ENCODE measurements around the gene SLC23A2. TPM values are rescaled to one million over a fixed set of nuclear protein-coding genes. Genes with fewer than 3 reads are reported as not detected.

SLC23A2 gene
- total RNA-seq, 1 experiment from 2014 or later = 16.3 TPM

DNA sequence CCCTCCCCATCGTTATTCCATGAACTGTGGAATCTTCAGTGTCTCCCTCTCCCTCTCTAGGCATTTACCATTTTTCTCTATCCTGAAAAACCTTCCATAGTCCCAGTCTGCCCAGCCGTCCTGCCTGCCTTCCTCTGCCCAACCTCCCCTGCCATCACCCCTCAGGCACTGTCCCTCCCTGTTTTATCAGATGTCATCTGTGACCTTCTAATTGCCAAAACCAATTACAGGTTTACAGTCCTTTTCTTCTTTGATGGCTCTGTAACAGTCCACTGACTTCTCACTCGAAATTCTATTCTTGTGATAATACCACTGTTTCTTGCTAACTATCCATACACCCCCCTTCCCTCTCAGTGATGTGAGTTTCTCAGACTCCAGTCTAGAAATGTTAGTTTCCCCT is 2.3 kb upstream of the SLC23A2 start:
- no peak for DNase-seq (ENCODE audit: low read depth, low spot score)
- no peak overlapping the region for H3K9ac ChIP-seq (ENCODE audit: low read length)
- intact Hi-C loops (cut with micrococcal nuclease) = no loop called here
- ChIA-PET RAD21 (ENCODE audit: low non-redundant PET in 1 of 2, low total read pairs in 2 of 2, uncharacterized antibody in 2 of 2, unreplicated experiment in 2 of 2) (no interaction called here), POLR2A (no interaction called here), CTCF (no interaction called here)
- H3K4me2 ChIP-seq (ENCODE audit: low read length) = no peak overlapping the region
- TF ChIP-seq ZNF274 (IDR thresholded peaks at IDR 0.05; ENCODE audit: low read depth, low read length) = no peak
- TF ChIP-seq SP1 (IDR thresholded peaks at IDR 0.05; ENCODE audit: low read depth) = no peak
- no peak for TF ChIP-seq EZH2phosphoT487 (IDR thresholded peaks at IDR 0.05; ENCODE audit: borderline replicate concordance)
- no peak for TF ChIP-seq SRF (IDR thresholded peaks at IDR 0.05; ENCODE audit: low read depth)
- TF ChIP-seq RAD21 (IDR thresholded peaks at IDR 0.05; ENCODE audit: low read depth) = no peak
- TF ChIP-seq EGR1 (IDR thresholded peaks at IDR 0.05; ENCODE audit: low read depth) = no peak
- TF ChIP-seq, protein P1, sequence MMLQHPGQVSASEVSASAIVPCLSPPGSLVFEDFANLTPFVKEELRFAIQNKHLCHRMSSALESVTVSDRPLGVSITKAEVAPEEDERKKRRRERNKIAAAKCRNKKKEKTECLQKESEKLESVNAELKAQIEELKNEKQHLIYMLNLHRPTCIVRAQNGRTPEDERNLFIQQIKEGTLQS (IDR thresholded peaks at IDR 0.05) = no peak
- no peak for TF ChIP-seq JUND (IDR thresholded peaks at IDR 0.05)
- no peak for TF ChIP-seq ZFX (IDR thresholded peaks at IDR 0.05)
- TF ChIP-seq FOSL1 (IDR thresholded peaks at IDR 0.05; ENCODE audit: low read depth) = no peak
- BruUV-seq (replicated peaks) = no TSS peak
- no peak overlapping the region for H3K27ac ChIP-seq (ENCODE audit: low read depth, low read length)
- no peak for ATAC-seq
- no peaks in the 10 kb centered on the region for H3K9me2 ChIP-seq (ENCODE audit: insufficient read depth)
- H2AFZ ChIP-seq (ENCODE audit: low read depth, low read length, poor library complexity, severe bottlenecking) = no peak overlapping the region
- H3K36me3 ChIP-seq (ENCODE audit: control insufficient read depth in 1 of 2, insufficient read depth in 2 of 2, low read length in 2 of 2) = no peaks in the 10 kb centered on the region
- no peaks in the 10 kb centered on the region for H4K20me1 ChIP-seq (ENCODE audit: insufficient read depth)
- no peak overlapping the region for H3K4me3 ChIP-seq (replicated peaks in 1 of 2; ENCODE audit: low read depth in 1 of 2, low read length in 2 of 2)
- H3K27me3 ChIP-seq (ENCODE audit: insufficient read depth, low read length) = no peaks in the 10 kb centered on the region
- H3K79me2 ChIP-seq (ENCODE audit: insufficient read depth, low read length) = peaks cover 23% of the 10 kb centered on the region
- H3K9me3 ChIP-seq (ENCODE audit: control insufficient read depth in 1 of 2, insufficient read depth in 1 of 2, low read depth in 1 of 2, low read length in 2 of 2) = no peaks in the 10 kb centered on the region
- peaks cover 11 to 24% of the 10 kb centered on the region in 2 experiments; a peak in 3 of 4 replicates for H3K4me1 ChIP-seq (ENCODE audit: control insufficient read depth in 1 of 2, insufficient read depth in 2 of 2, low read length in 2 of 2)

DNA sequence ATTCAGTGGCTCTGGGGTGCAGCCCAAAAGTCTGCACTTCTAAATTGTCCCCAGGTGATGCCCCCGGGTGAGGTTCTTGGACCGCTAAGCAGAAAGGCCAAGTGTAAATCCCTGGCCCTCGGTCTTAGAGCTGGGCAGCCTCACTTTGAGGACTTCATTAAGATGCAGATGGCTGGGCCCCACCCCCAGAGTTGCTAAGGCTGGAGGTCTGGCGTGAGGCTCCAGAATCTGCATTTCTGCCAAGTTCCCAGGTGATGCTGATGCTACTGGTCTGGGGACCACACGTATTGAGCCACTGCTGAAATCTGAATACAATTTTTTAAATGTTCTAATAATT is 735 bp upstream of the SLC23A2 start:
- H3K4me3 ChIP-seq (replicated peaks in 1 of 2; ENCODE audit: low read depth in 1 of 2, low read length in 2 of 2) = peak overlapping the region; percentile 65 to 68
- no peaks in the 10 kb centered on the region for H3K36me3 ChIP-seq (ENCODE audit: control insufficient read depth in 1 of 2, insufficient read depth in 2 of 2, low read length in 2 of 2)
- H3K9me3 ChIP-seq (ENCODE audit: control insufficient read depth in 1 of 2, insufficient read depth in 1 of 2, low read depth in 1 of 2, low read length in 2 of 2) = no peaks in the 10 kb centered on the region
- no peak overlapping the region; the same call in 1 of the 2 replicates for H3K27ac ChIP-seq (ENCODE audit: low read depth, low read length)
- DNase-seq (ENCODE audit: low read depth, low spot score) (no peak), ATAC-seq (0 out of 2 replicates have a peak, but pooled peaks have one; percentile 7)
- H3K9me2 ChIP-seq (ENCODE audit: insufficient read depth) = no peaks in the 10 kb centered on the region
- H3K27me3 ChIP-seq (ENCODE audit: insufficient read depth, low read length) = no peaks in the 10 kb centered on the region
- intact Hi-C loops (cut with micrococcal nuclease) = no loop called here
- H2AFZ ChIP-seq (ENCODE audit: low read depth, low read length, poor library complexity, severe bottlenecking) = peak overlapping the region; percentile 99
- no TSS peak for BruUV-seq (replicated peaks)
- peak overlapping the region; percentile 53 for H3K9ac ChIP-seq (ENCODE audit: low read length)
- ChIA-PET POLR2A (no interaction called here), RAD21 (ENCODE audit: low non-redundant PET in 1 of 2, low total read pairs in 2 of 2, uncharacterized antibody in 2 of 2, unreplicated experiment in 2 of 2) (no interaction called here), CTCF (no interaction called here)
- peaks cover 13 to 21% of the 10 kb centered on the region in 2 experiments; a peak in 3 of 4 replicates for H3K4me1 ChIP-seq (ENCODE audit: control insufficient read depth in 1 of 2, insufficient read depth in 2 of 2, low read length in 2 of 2)
- no peaks in the 10 kb centered on the region for H4K20me1 ChIP-seq (ENCODE audit: insufficient read depth)
- H3K4me2 ChIP-seq (ENCODE audit: low read length) = peak overlapping the region; percentile 99
- peaks cover 39% of the 10 kb centered on the region for H3K79me2 ChIP-seq (ENCODE audit: insufficient read depth, low read length)
- no peak for TF ChIP-seq EGR1 (IDR thresholded peaks at IDR 0.05; ENCODE audit: low read depth)
- TF ChIP-seq ELF1 (IDR thresholded peaks at IDR 0.05; ENCODE audit: borderline replicate concordance, low read depth) = no peak
- no peak for TF ChIP-seq EZH2phosphoT487 (IDR thresholded peaks at IDR 0.05; ENCODE audit: borderline replicate concordance)
- no peak for TF ChIP-seq YY1 (IDR thresholded peaks at IDR 0.05; ENCODE audit: extremely low read depth, insufficient replicate concordance, low read depth, low read length)
- no peak for TF ChIP-seq POLR2AphosphoS5 (IDR thresholded peaks at IDR 0.05; ENCODE audit: low read depth, low read length)
- TF ChIP-seq, protein P1 (IDR thresholded peaks at IDR 0.05) = no peak
- TF ChIP-seq, protein P2, sequence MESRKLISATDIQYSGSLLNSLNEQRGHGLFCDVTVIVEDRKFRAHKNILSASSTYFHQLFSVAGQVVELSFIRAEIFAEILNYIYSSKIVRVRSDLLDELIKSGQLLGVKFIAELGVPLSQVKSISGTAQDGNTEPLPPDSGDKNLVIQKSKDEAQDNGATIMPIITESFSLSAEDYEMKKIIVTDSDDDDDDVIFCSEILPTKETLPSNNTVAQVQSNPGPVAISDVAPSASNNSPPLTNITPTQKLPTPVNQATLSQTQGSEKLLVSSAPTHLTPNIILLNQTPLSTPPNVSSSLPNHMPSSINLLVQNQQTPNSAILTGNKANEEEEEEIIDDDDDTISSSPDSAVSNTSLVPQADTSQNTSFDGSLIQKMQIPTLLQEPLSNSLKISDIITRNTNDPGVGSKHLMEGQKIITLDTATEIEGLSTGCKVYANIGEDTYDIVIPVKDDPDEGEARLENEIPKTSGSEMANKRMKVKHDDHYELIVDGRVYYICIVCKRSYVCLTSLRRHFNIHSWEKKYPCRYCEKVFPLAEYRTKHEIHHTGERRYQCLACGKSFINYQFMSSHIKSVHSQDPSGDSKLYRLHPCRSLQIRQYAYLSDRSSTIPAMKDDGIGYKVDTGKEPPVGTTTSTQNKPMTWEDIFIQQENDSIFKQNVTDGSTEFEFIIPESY (IDR thresholded peaks at IDR 0.05; ENCODE audit: extremely low read depth, insufficient replicate concordance, low read length) = no peak
- TF ChIP-seq, protein P3, sequence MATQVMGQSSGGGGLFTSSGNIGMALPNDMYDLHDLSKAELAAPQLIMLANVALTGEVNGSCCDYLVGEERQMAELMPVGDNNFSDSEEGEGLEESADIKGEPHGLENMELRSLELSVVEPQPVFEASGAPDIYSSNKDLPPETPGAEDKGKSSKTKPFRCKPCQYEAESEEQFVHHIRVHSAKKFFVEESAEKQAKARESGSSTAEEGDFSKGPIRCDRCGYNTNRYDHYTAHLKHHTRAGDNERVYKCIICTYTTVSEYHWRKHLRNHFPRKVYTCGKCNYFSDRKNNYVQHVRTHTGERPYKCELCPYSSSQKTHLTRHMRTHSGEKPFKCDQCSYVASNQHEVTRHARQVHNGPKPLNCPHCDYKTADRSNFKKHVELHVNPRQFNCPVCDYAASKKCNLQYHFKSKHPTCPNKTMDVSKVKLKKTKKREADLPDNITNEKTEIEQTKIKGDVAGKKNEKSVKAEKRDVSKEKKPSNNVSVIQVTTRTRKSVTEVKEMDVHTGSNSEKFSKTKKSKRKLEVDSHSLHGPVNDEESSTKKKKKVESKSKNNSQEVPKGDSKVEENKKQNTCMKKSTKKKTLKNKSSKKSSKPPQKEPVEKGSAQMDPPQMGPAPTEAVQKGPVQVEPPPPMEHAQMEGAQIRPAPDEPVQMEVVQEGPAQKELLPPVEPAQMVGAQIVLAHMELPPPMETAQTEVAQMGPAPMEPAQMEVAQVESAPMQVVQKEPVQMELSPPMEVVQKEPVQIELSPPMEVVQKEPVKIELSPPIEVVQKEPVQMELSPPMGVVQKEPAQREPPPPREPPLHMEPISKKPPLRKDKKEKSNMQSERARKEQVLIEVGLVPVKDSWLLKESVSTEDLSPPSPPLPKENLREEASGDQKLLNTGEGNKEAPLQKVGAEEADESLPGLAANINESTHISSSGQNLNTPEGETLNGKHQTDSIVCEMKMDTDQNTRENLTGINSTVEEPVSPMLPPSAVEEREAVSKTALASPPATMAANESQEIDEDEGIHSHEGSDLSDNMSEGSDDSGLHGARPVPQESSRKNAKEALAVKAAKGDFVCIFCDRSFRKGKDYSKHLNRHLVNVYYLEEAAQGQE (IDR thresholded peaks at IDR 0.05; ENCODE audit: low read depth) = no peak
- TF ChIP-seq SP1 (IDR thresholded peaks at IDR 0.05; ENCODE audit: low read depth) = no peak
